Osteocyte (in vitro differentiated cells): ENCODE data around the gene CHST12. TPM values are rescaled to one million over a fixed set of nuclear protein-coding genes. Genes with fewer than 3 reads are reported as not detected.

Source experiments
- DNase-seq: peaks from one replicate; pipeline ENCODE4 v3.0.0; 2021; ENCODE audit warnings: mixed read lengths; ENCODE audit not compliant: unreplicated experiment; ENCODE audit errors: extremely low spot score
- H3K27ac Mint-ChIP-seq: one replicate; pipeline ENCODE4 v1.8.0; 2021; ENCODE audit warnings: mild to moderate bottlenecking, mixed read lengths; ENCODE audit not compliant: unreplicated experiment
- H3K27me3 Mint-ChIP-seq: one replicate; pipeline ENCODE4 v1.8.0; 2021; ENCODE audit warnings: mixed read lengths; ENCODE audit not compliant: unreplicated experiment
- H3K36me3 Mint-ChIP-seq: one replicate; pipeline ENCODE4 v1.8.0; 2021; ENCODE audit warnings: mixed read lengths; ENCODE audit not compliant: unreplicated experiment
- H3K4me1 Mint-ChIP-seq: one replicate; pipeline ENCODE4 v1.8.0; 2021; ENCODE audit warnings: mixed read lengths; ENCODE audit not compliant: unreplicated experiment
- H3K4me3 Mint-ChIP-seq: one replicate; pipeline ENCODE4 v1.8.0; 2021; ENCODE audit warnings: mild to moderate bottlenecking, moderate library complexity, mixed read lengths; ENCODE audit not compliant: unreplicated experiment
- H3K9me3 Mint-ChIP-seq: one replicate; pipeline ENCODE4 v1.8.0; 2021; ENCODE audit warnings: mixed read lengths; ENCODE audit not compliant: unreplicated experiment
- total RNA-seq: library from RNA; stranded (reverse); gene quantifications from 2 replicates; pipeline ENCODE4 v1.2.1, GENCODE V29; 2021
- TF ChIP-seq, protein P1 (sequence below): fragments of 200-600 bp; sonication (generic); IDR thresholded peaks from 2 replicates; pipeline ENCODE4 v1.5.0; 2021; ENCODE audit warnings: antibody characterized with exemption, mild to moderate bottlenecking, moderate library complexity

Gene CHST12
- total RNA-seq, 1 donor from 2014 or later = 30.2 TPM

- DNase-seq = no peak
- Mint-ChIP-seq H3K4me1 (no peaks in the 10 kb centered on the region), H3K27me3 (no peaks in the 10 kb centered on the region), H3K9me3 (no peaks in the 10 kb centered on the region), H3K36me3 (peaks cover 53% of the 10 kb centered on the region), H3K4me3 (no peak overlapping the region), H3K27ac (no peak overlapping the region)
- TF ChIP-seq, protein P1, sequence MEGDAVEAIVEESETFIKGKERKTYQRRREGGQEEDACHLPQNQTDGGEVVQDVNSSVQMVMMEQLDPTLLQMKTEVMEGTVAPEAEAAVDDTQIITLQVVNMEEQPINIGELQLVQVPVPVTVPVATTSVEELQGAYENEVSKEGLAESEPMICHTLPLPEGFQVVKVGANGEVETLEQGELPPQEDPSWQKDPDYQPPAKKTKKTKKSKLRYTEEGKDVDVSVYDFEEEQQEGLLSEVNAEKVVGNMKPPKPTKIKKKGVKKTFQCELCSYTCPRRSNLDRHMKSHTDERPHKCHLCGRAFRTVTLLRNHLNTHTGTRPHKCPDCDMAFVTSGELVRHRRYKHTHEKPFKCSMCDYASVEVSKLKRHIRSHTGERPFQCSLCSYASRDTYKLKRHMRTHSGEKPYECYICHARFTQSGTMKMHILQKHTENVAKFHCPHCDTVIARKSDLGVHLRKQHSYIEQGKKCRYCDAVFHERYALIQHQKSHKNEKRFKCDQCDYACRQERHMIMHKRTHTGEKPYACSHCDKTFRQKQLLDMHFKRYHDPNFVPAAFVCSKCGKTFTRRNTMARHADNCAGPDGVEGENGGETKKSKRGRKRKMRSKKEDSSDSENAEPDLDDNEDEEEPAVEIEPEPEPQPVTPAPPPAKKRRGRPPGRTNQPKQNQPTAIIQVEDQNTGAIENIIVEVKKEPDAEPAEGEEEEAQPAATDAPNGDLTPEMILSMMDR = no peak
Measured at GRCh38 chr7:2379161-2379560, 24.2 kb upstream of the CHST12 start.

DNA sequence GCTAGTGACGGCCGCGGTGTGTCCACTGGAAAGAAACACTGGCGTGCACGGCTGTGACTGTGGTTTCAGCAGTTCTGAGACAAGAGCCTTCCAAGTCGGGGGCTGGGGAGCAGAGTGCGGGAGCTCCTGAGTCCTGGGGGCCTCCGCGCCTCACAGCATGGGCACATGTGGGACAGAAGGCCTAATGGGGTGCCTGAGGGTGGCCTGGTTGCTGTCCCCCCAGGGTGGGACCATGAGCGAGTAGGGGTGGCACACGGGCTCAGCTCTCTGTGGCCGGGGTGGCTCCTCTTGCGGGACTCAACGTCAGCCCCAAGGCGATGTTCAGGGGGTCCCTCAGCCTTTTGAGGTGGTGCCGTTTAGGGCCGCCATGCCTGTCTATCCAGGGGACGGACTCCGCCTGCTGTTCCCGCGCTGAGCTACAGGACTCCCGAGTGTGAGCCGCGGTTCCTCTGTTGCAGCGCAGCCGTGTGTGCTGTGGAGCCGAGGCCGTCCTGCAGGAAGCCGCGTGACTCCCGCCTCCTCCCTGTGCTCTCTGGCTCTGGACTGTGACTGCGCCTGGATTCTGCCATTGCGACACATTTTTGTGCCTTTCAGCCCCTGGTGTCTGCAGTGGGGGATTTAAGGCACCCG, 23.5 kb upstream of the CHST12 start:
- DNase-seq = no peak
- no peaks in the 10 kb centered on the region for H3K27me3 Mint-ChIP-seq
- H3K9me3 Mint-ChIP-seq = no peaks in the 10 kb centered on the region
- H3K36me3 Mint-ChIP-seq = peaks cover 49% of the 10 kb centered on the region
- TF ChIP-seq, protein P1 = no peak
- no peak overlapping the region for H3K27ac Mint-ChIP-seq
- H3K4me3 Mint-ChIP-seq = no peak overlapping the region
- H3K4me1 Mint-ChIP-seq = no peaks in the 10 kb centered on the region

- no peak overlapping the region for H3K4me3 Mint-ChIP-seq
- no peaks in the 10 kb centered on the region for H3K9me3 Mint-ChIP-seq
- H3K27ac Mint-ChIP-seq = no peak overlapping the region
- no peak for DNase-seq
- H3K27me3 Mint-ChIP-seq = no peaks in the 10 kb centered on the region
- H3K36me3 Mint-ChIP-seq = peaks cover 43% of the 10 kb centered on the region
- no peaks in the 10 kb centered on the region for H3K4me1 Mint-ChIP-seq
- TF ChIP-seq, protein P1 = no peak
Measured at GRCh38 chr7:2380461-2380860, 22.9 kb upstream of the CHST12 start.

- TF ChIP-seq, protein P1 = no peak
- Mint-ChIP-seq H3K36me3 (peaks cover 39% of the 10 kb centered on the region), H3K4me1 (no peaks in the 10 kb centered on the region), H3K27me3 (no peaks in the 10 kb centered on the region), H3K9me3 (no peaks in the 10 kb centered on the region), H3K4me3 (no peak overlapping the region), H3K27ac (no peak overlapping the region)
- DNase-seq = no peak
Measured at GRCh38 chr7:2381227-2381626, 22.2 kb upstream of the CHST12 start.

- Mint-ChIP-seq H3K4me1 (peaks cover 2% of the 10 kb centered on the region), H3K36me3 (peaks cover 34% of the 10 kb centered on the region), H3K27me3 (no peaks in the 10 kb centered on the region), H3K4me3 (no peak overlapping the region), H3K27ac (no peak overlapping the region), H3K9me3 (no peaks in the 10 kb centered on the region)
- no peak for DNase-seq
- TF ChIP-seq, protein P1 = no peak
Measured at GRCh38 chr7:2381881-2382509, 21.4 kb upstream of the CHST12 start.
